HepG2 (cell line): ENCODE measurements around the gene HSD17B8. TPM values are rescaled to one million over a fixed set of nuclear protein-coding genes. Genes with fewer than 3 reads are reported as not detected.

ENCODE experiments used
- ARNT ChIP-seq: fragments of 450-650 bp; IDR thresholded peaks from 2 replicates; pipeline ENCODE4 v1.6.1; 2017
- HOMEZ ChIP-seq: IDR thresholded peaks from 2 replicates; pipeline ENCODE4 v1.6.1; 2016; ENCODE audit warnings: low read depth
- LCORL ChIP-seq, 2 experiments: fragments of 450-650 bp in 1 of 2; sonication (generic) in 1 of 2; formaldehyde crosslinking in 1 of 2; IDR thresholded peaks; 2 replicates each; pipeline versions ENCODE4 v1.5.0 to v1.6.1; 2017 to 2020; ENCODE audit warnings: antibody characterized with exemption in 1 of 2, missing genetic modification reagents in 1 of 2
- MLX ChIP-seq: IDR thresholded peaks from 2 replicates; pipeline ENCODE4 v1.6.1; 2016
- MTERF4 ChIP-seq: sonication (generic); formaldehyde crosslinking; IDR thresholded peaks from 2 replicates; pipeline ENCODE4 v1.8.0; 2023; ENCODE audit warnings: mild to moderate bottlenecking, missing genetic modification reagents
- PITX1 ChIP-seq: sonication (generic); formaldehyde crosslinking; IDR thresholded peaks from 2 replicates; pipeline ENCODE4 v1.5.1; 2020; ENCODE audit warnings: mild to moderate bottlenecking, missing genetic modification reagents
- RCOR2 ChIP-seq: IDR thresholded peaks from 2 replicates; pipeline ENCODE4 v1.6.1; 2016; ENCODE audit warnings: missing biosample characterization, missing genetic modification reagents
- THRA ChIP-seq: sonication (generic); formaldehyde crosslinking; IDR thresholded peaks from 2 replicates; pipeline ENCODE4 v1.4.0; 2020; ENCODE audit warnings: missing genetic modification reagents, borderline replicate concordance
- ZIK1 ChIP-seq: sonication (generic); formaldehyde crosslinking; IDR thresholded peaks from 2 replicates; pipeline ENCODE4 v1.5.0; 2020; ENCODE audit warnings: mild to moderate bottlenecking, low read depth, missing genetic modification reagents, borderline replicate concordance
- ZMAT5 ChIP-seq: sonication (generic); formaldehyde crosslinking; IDR thresholded peaks from 2 replicates; pipeline ENCODE4 v1.5.0; 2020; ENCODE audit warnings: mild to moderate bottlenecking, low read depth, missing genetic modification reagents, borderline replicate concordance
- ZNF136 ChIP-seq: sonication (generic); formaldehyde crosslinking; IDR thresholded peaks from 2 replicates; pipeline ENCODE4 v1.8.1; 2022; ENCODE audit warnings: low read depth, mild to moderate bottlenecking, moderate library complexity, missing genetic modification reagents
- ZNF275 ChIP-seq: sonication (generic); formaldehyde crosslinking; IDR thresholded peaks from 2 replicates; pipeline ENCODE4 v1.8.0; 2022; ENCODE audit warnings: missing genetic modification reagents, mild to moderate bottlenecking, inconsistent platforms, borderline replicate concordance
- ZNF468 ChIP-seq: sonication (generic); formaldehyde crosslinking; IDR thresholded peaks from 2 replicates; pipeline ENCODE4 v1.8.0; 2022; ENCODE audit warnings: mild to moderate bottlenecking, moderate library complexity, missing genetic modification reagents
- ZNF619 ChIP-seq: sonication (generic); formaldehyde crosslinking; IDR thresholded peaks from 2 replicates; pipeline ENCODE4 v1.4.0; 2020; ENCODE audit warnings: mild to moderate bottlenecking, missing genetic modification reagents
- ZNF639 ChIP-seq: conservative IDR thresholded peaks from 2 replicates; pipeline ENCODE4 v1.6.1; 2018; ENCODE audit warnings: missing genetic modification reagents
- ZNF703 ChIP-seq: sonication (generic); formaldehyde crosslinking; IDR thresholded peaks from 2 replicates; pipeline ENCODE4 v1.5.1; 2020; ENCODE audit warnings: missing genetic modification reagents, mild to moderate bottlenecking, moderate library complexity, borderline replicate concordance
- ZNF784 ChIP-seq: sonication (generic); formaldehyde crosslinking; IDR thresholded peaks from 2 replicates; pipeline ENCODE4 v1.5.1; 2020; ENCODE audit warnings: missing genetic modification reagents, mild to moderate bottlenecking, borderline replicate concordance
- ZNF83 ChIP-seq: sonication (generic); formaldehyde crosslinking; IDR thresholded peaks from 2 replicates; pipeline ENCODE4 v1.4.0; 2020; ENCODE audit warnings: missing genetic modification reagents, mild to moderate bottlenecking, borderline replicate concordance
- polyA plus RNA-seq, 8 experiments: library from polyadenylated mRNA; depleted of rRNA in 3 of 8; stranded (reverse) in 7 of 8; unstranded in 1 of 8; fragments of >200 nt; fragmentation: Illumina TruSeq in 4 of 8; extraction: Trizol in 4 of 8; gene quantifications; 2 replicates each; pipeline versions ENCODE4 v1.2.1 to v1.2.3, GENCODE V29; 2011 to 2016; ENCODE audit warnings: low read depth in 4 of 8, missing spikeins in 1 of 8, mixed read lengths in 1 of 8; ENCODE audit not compliant: insufficient read depth in 1 of 8
- total RNA-seq, 5 experiments: library from RNA; depleted of rRNA; stranded (reverse); fragments of >200 nt; fragmentation: Illumina TruSeq; extraction: Trizol; gene quantifications; 2 replicates each; pipeline ENCODE4 v1.2.3, GENCODE V29; 2016; ENCODE audit warnings: low read depth in 1 of 5

HSD17B8 gene
- total and polyA plus RNA-seq, 2 of the 13 experiments (the other 11 are each of a cell fraction or from before 2014, with no cell fraction given), result 12.6 to 20.1 TPM

GRCh38 chr6:33198159-33198852 lies 6.1 kb upstream of the HSD17B8 start (continued):
- no peak for TF ChIP-seq ZNF275 (CRISPR knock-in tag)
- no peak for TF ChIP-seq ZNF136 (CRISPR knock-in tag)
- TF ChIP-seq ZNF639 (CRISPR knock-in tag), result peak; percentile 84
- peak; percentile 84 for TF ChIP-seq LCORL (IDR thresholded peaks at IDR 0.05)
- TF ChIP-seq LCORL (CRISPR knock-in tag; IDR thresholded peaks at IDR 0.05), result peak; percentile 98
- TF ChIP-seq ZIK1, result 0 out of 2 replicates have a peak, but pooled peaks have one; percentile 42
- TF ChIP-seq ZNF619 (CRISPR knock-in tag), result no peak
- no peak; the same call in 1 of the 2 replicates for TF ChIP-seq ZNF703
- TF ChIP-seq ARNT, result no peak
- TF ChIP-seq PITX1, result peak; percentile 90
- TF ChIP-seq THRA (CRISPR knock-in tag), result peak; percentile 94
- TF ChIP-seq ZNF784 (CRISPR knock-in tag), result no peak
- TF ChIP-seq ZMAT5 (CRISPR knock-in tag), result no peak
- TF ChIP-seq HOMEZ, result peak; percentile 70; the same call in 1 of the 2 replicates
- peak; percentile 62; the same call in 1 of the 2 replicates for TF ChIP-seq MLX (CRISPR knock-in tag)
- no peak for TF ChIP-seq ZNF468 (CRISPR knock-in tag)
- TF ChIP-seq ZNF83 (CRISPR knock-in tag), result no peak
- peak; percentile 89 for TF ChIP-seq RCOR2 (CRISPR knock-in tag)
- no peak for TF ChIP-seq MTERF4 (CRISPR knock-in tag)
